A549 treated with AZD2906 at 1 μM for 4 hours (cell line): ENCODE measurements around the gene SHPK. TPM values are rescaled to one million over a fixed set of nuclear protein-coding genes. Genes with fewer than 3 reads are reported as not detected.

Experiments
- total RNA-seq: library from RNA; stranded (reverse); fragments of 200-300 nt; extraction: Qiagen RNA extraction; gene quantifications from 5 replicates; pipeline ENCODE4 v1.2.3, GENCODE V29; 2022

The SHPK gene, protein sequence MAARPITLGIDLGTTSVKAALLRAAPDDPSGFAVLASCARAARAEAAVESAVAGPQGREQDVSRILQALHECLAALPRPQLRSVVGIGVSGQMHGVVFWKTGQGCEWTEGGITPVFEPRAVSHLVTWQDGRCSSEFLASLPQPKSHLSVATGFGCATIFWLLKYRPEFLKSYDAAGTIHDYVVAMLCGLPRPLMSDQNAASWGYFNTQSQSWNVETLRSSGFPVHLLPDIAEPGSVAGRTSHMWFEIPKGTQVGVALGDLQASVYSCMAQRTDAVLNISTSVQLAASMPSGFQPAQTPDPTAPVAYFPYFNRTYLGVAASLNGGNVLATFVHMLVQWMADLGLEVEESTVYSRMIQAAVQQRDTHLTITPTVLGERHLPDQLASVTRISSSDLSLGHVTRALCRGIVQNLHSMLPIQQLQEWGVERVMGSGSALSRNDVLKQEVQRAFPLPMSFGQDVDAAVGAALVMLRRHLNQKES
- total RNA-seq, result 13.7 to 16.9 TPM (median 15.1 TPM) in 5 replicates

GRCh38 chr17:3636154-3636907 lies at the start of gene SHPK, which contains the start of gene CTNS:
Gene SHPK (minus strand): TSS chr17:3636250. CDS start chr17:3636219, 31 bp downstream.
Gene CTNS (plus strand): TSS chr17:3636760. CDS start chr17:3640207, 3,447 bp downstream.

DNA sequence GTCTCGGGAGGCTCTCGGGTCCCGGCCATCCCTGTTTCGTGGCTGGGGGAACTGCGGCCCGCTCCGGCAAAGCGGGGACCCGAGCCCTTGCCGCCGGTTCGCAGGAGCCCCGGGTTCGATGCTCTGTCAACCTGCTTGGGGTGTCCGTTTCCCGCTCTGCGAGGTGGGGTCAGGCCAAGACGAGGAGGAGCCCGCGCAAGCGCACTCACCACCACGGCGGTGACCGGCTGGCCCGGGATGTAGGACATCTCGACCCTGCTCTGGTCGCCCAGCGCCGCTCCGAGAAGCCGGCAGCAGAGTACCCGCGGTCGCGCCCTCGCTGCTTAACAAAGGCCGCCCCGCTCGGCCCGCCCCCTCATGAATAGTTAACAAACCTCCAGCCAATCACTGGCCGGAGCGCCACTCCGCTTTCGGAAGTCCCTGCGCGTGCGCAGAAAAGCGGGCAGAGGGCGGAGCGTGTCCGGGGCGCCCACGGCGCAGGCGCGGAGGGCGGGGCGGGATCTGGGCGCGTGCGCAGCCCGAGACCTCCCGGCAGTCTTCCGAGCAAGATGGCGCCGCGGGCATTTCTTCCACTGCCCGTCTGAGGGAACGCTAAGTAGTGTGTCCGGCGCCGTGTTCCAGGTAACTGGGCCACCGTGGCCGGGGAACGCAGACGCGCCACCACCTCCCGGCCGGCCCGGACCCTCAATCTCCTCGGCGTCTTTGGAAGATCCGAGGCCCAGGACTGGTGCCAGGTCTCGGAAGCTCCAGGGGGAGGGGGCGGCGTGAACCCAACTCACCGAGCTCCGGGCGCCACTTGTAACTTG lies 32.4 kb upstream of the SHPK start, which contains the start of the genes EMC6 and TAX1BP3:
EMC6 (plus strand) TSS at position 534 of the 806 bp plus-strand sequence. CDS start 335 bp downstream, outside the sequence.
TAX1BP3 (minus strand) TSS at position 300 of the 806 bp plus-strand sequence; CDS start at position 248, 52 bp downstream.

Other genes starting within 250 kb of the SHPK start
- gene OR3A2, start 249.9 kb downstream of the SHPK start, total RNA-seq, result not detected in 5 replicates
- not detected in 5 replicates for gene OR1E1, start 237.8 kb downstream of the SHPK start, total RNA-seq
- gene OR3A3, start 224.9 kb downstream of the SHPK start, total RNA-seq, result not detected in 5 replicates
- not detected in 5 replicates for gene OR1E2, start 202.4 kb downstream of the SHPK start, total RNA-seq
- gene SPATA22, start 164.4 kb downstream of the SHPK start, total RNA-seq, result not detected in 5 replicates
- not detected in 5 replicates for gene ASPA, start 160.3 kb downstream of the SHPK start, total RNA-seq
- 0.14 to 0.30 TPM (median 0.20 TPM) in 5 replicates for gene TRPV3, start 78.4 kb downstream of the SHPK start, total RNA-seq
- gene TRPV1, start 26.8 kb downstream of the SHPK start, total RNA-seq, result 3.0 to 4.5 TPM (median 3.7 TPM) in 5 replicates
- gene CTNS, start 510 bp upstream of the SHPK start, total RNA-seq, result 12.2 to 16.8 TPM (median 12.8 TPM) in 5 replicates
- 280 to 359 TPM (median 343 TPM) in 5 replicates for gene TAX1BP3, start 32.3 kb upstream of the SHPK start, total RNA-seq
- gene EMC6, start 32.6 kb upstream of the SHPK start, total RNA-seq, result 110 to 161 TPM (median 150 TPM) in 5 replicates
- 16.3 to 24.9 TPM (median 22.8 TPM) in 5 replicates for gene P2RX5, start 59.9 kb upstream of the SHPK start, total RNA-seq
- 11.9 to 14.8 TPM (median 12.3 TPM) in 5 replicates for gene HASPIN, start 87.7 kb upstream of the SHPK start, total RNA-seq
- gene ITGAE, start 164.9 kb upstream of the SHPK start, total RNA-seq, result 85.6 to 89.3 TPM (median 88.0 TPM) in 5 replicates
- 26.8 to 32.3 TPM (median 31.0 TPM) in 5 replicates for gene NCBP3, start 210.0 kb upstream of the SHPK start, total RNA-seq